ENCODE measurements around the gene NEDD8. TPM values are rescaled to one million over a fixed set of nuclear protein-coding genes. Genes with fewer than 3 reads are reported as not detected.

Gene NEDD8
- total RNA-seq, 1 experiment from 2014 or later, result 178 TPM

- H3K27me3 ChIP-seq (ENCODE audit: insufficient read depth, low read length), result no peaks in the 10 kb centered on the region
- CTCF ChIA-PET, result no interaction called here
- no TSS peak for BruUV-seq (replicated peaks)
- no peak overlapping the region for H3K27ac ChIP-seq (ENCODE audit: low read depth, low read length)
- H4K20me1 ChIP-seq (ENCODE audit: insufficient read depth), result no peaks in the 10 kb centered on the region
- POLR2A ChIA-PET, result no interaction called here
- DNase-seq (ENCODE audit: low read depth, low spot score) (no peak), ATAC-seq (no peak)
- no peak overlapping the region for H3K4me2 ChIP-seq (ENCODE audit: low read length)
- H3K79me2 ChIP-seq (ENCODE audit: insufficient read depth, low read length), result no peaks in the 10 kb centered on the region
- H3K4me1 ChIP-seq (ENCODE audit: control insufficient read depth in 1 of 2, insufficient read depth in 2 of 2, low read length in 2 of 2), result peaks cover 4 to 9% of the 10 kb centered on the region in 2 experiments; a peak in 3 of 4 replicates
- H2AFZ ChIP-seq (ENCODE audit: low read depth, low read length, poor library complexity, severe bottlenecking), result no peak overlapping the region
- RAD21 ChIA-PET (ENCODE audit: low non-redundant PET in 1 of 2, low total read pairs in 2 of 2, uncharacterized antibody in 2 of 2, unreplicated experiment in 2 of 2), result no interaction called here
- H3K36me3 ChIP-seq (ENCODE audit: control insufficient read depth in 1 of 2, insufficient read depth in 2 of 2, low read length in 2 of 2), result no peaks in the 10 kb centered on the region
- TF ChIP-seq CBX3 (IDR thresholded peaks at IDR 0.05; ENCODE audit: low read depth), result no peak
- no peak for TF ChIP-seq ZBTB33 (IDR thresholded peaks at IDR 0.05; ENCODE audit: extremely low read depth, insufficient replicate concordance, low read length)
- TF ChIP-seq JUND (IDR thresholded peaks at IDR 0.05), result no peak
- no peak for TF ChIP-seq EGR1 (IDR thresholded peaks at IDR 0.05; ENCODE audit: low read depth)
- TF ChIP-seq POLR2A (IDR thresholded peaks at IDR 0.05; ENCODE audit: borderline replicate concordance, extremely low read depth, insufficient read depth, insufficient read length), result no peak
- no peak for TF ChIP-seq EZH2 (IDR thresholded peaks at IDR 0.05)
- TF ChIP-seq CTCF (IDR thresholded peaks at IDR 0.05 in 2 of 3, conservative IDR thresholded peaks at IDR 0.05 in 1 of 3; ENCODE audit: borderline replicate concordance in 1 of 3, insufficient read depth in 1 of 3, low read depth in 2 of 3, low read length in 2 of 3), result no peak
- TF ChIP-seq FOSL1 (IDR thresholded peaks at IDR 0.05; ENCODE audit: low read depth), result no peak
- no peak for TF ChIP-seq SRF (IDR thresholded peaks at IDR 0.05; ENCODE audit: low read depth)
- TF ChIP-seq SP1 (IDR thresholded peaks at IDR 0.05; ENCODE audit: low read depth), result no peak
- no peak for TF ChIP-seq MAX (IDR thresholded peaks at IDR 0.05)
- TF ChIP-seq EZH2phosphoT487 (IDR thresholded peaks at IDR 0.05; ENCODE audit: borderline replicate concordance), result no peak
- no peak for TF ChIP-seq YY1 (IDR thresholded peaks at IDR 0.05; ENCODE audit: extremely low read depth, insufficient replicate concordance, low read depth, low read length)
- TF ChIP-seq ATF3 (IDR thresholded peaks at IDR 0.05), result no peak
- no peak for TF ChIP-seq RAD21 (IDR thresholded peaks at IDR 0.05; ENCODE audit: low read depth)
- no peak for TF ChIP-seq CEBPB (IDR thresholded peaks at IDR 0.05; ENCODE audit: low read depth)
- H3K9me3 ChIP-seq (ENCODE audit: control insufficient read depth in 1 of 2, insufficient read depth in 1 of 2, low read depth in 1 of 2, low read length in 2 of 2), result no peaks in the 10 kb centered on the region
- no peaks in the 10 kb centered on the region for H3K9me2 ChIP-seq (ENCODE audit: insufficient read depth)
- H3K9ac ChIP-seq (ENCODE audit: low read length), result no peak overlapping the region
- intact Hi-C loops (cut with micrococcal nuclease), result no loop called here
- no peak overlapping the region for H3K4me3 ChIP-seq (replicated peaks in 1 of 2; ENCODE audit: low read depth in 1 of 2, low read length in 2 of 2)
Observed at GRCh38 chr14:24277071-24277470, 44.9 kb upstream of the NEDD8 start.

Measured in HCT116 (cell line).